ENCODE measurements around the gene ATF5.

Gene ATF5

GRCh38 chr19:49946415-49946814 is 17.4 kb downstream of the ATF5 start:
- no peak for TF ChIP-seq ZFX (IDR thresholded peaks at IDR 0.05)
- no peak for TF ChIP-seq CTCF (conservative IDR thresholded peaks at IDR 0.05)
- no peak overlapping the region for H3K27ac ChIP-seq

DNA sequence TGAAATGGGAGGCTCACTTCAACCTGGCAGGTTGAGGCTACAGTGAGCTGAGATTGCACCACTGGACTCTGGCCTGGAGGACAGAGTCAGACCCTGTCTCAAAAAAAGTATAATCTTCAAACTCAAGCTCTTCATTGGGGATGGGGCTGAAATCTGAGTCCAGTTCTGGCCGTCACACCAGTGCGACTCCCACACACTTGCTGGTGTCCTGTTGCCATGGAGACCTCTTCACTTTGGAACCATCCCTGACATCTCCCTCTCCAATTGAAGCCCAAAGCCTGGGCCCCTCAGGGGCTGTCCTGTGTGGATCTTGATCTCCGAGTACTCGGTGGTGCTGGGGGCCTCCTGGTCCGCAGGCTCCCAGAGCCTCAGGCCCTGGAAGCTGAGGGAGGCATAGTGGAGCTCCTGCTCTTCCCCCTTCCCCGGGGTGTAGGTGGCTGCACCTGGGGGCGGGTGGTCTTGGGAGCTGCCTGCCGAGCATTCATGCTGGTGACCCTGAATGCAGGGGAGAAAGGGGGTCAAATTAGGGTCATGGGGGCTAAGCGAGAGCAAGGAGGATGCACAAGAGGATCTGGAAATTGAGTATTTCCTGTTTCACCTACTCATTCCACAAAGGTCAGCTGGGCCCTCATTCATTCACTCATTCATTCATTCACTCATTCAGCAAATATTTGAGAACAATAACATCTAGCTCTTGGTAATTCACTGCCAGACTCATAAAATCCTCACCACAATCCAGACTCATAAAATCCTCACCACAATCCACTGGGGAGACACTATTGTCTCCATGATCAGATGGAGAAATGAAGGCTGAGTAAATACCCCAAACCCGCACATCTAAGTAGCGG is 21.0 kb downstream of the ATF5 start:
- H3K27ac ChIP-seq = no peak overlapping the region
- TF ChIP-seq ZFX (IDR thresholded peaks at IDR 0.05) = no peak

DNA sequence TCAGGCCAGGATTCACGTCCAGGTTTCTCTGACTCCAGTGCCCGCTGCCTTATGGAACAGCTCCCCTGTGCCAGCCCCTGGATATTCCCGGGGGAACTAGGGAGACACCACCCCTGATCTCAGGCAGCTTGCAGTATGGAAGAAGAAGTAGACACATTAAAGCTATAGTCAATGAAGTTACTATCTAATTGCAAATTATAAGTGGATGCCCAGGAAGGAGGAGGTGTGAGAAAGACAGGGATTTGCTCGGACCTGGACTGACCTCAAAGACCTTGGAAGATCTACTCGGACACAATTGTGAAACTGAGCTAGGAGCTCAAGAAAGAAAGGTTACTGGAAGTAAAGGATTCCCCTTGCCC is 21.6 kb downstream of the ATF5 start:
- TF ChIP-seq CTCF (conservative IDR thresholded peaks at IDR 0.05) (no peak), ZFX (IDR thresholded peaks at IDR 0.05) (no peak)

DNA sequence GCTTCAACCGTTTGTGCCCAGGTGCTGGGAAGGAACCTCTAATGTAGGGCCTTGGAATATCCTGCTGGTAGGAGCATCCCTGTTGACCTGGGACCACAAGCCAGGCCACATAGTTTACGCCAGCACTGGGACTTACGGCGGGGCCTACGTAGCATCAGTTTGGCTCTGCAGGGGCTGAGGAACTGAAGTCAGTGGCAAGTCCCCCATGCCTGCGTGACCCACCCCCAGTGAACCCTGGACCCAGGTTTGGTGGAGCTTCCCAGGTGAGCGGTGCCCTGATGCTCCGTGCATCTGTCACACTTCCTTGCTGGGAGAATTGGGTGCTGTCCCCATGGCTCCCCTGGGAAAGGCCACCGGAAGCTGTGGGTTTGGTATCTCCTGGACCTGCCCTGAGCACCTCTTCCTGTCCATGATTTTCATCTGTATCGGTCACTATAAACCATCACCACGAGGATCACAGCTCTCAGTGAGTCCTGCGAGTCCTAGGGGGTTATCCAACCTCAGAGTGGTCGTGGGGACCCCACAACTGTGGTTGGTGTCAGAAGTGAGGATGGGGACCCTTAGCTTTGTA is 22.0 kb downstream of the ATF5 start:
- no peak overlapping the region for H3K27ac ChIP-seq
- TF ChIP-seq ZFX (IDR thresholded peaks at IDR 0.05) = no peak
- TF ChIP-seq CTCF (conservative IDR thresholded peaks at IDR 0.05) = no peak

More for the DNA sequence above, 21.6 kb downstream of the ATF5 start:
- H3K27ac ChIP-seq = no peak overlapping the region

- H3K27ac ChIP-seq = no peak overlapping the region
- TF ChIP-seq ZFX (IDR thresholded peaks at IDR 0.05) = no peak
- no peak for TF ChIP-seq CTCF (conservative IDR thresholded peaks at IDR 0.05)
Measured at GRCh38 chr19:49951806-49952478, 22.9 kb downstream of the ATF5 start.

DNA sequence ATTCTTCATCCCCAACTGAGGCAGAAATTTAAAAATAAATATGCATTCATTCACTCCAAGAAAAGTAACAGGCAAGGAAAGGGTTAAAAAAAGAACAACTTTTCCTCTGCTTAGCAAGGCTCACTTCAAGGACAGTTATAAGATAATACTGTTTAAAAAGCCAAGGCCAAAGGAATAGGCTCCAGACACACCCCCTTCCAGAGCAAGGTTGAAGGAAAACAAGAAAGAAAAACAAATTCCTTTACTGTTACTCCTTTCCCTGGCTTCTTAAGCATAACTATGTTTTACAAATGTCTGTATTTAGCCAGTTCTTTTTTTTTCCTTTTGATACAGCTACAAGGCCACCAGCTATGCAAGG is 23.5 kb downstream of the ATF5 start:
- TF ChIP-seq CTCF (conservative IDR thresholded peaks at IDR 0.05) (no peak), ZFX (IDR thresholded peaks at IDR 0.05) (no peak)
- no peak overlapping the region for H3K27ac ChIP-seq

GRCh38 chr19:49952906-49953305 is 23.9 kb downstream of the ATF5 start:
- H3K27ac ChIP-seq = no peak overlapping the region
- no peak for TF ChIP-seq ZFX (IDR thresholded peaks at IDR 0.05)
- TF ChIP-seq CTCF (conservative IDR thresholded peaks at IDR 0.05) = no peak
